Measurements from ENCODE around the gene VCY1B.
"Not testable (repeated sequence)": the region's sequence is repeated elsewhere in the genome, so short reads cannot be mapped to it uniquely, and the experiment has no call there.

VCY1B gene

DNA sequence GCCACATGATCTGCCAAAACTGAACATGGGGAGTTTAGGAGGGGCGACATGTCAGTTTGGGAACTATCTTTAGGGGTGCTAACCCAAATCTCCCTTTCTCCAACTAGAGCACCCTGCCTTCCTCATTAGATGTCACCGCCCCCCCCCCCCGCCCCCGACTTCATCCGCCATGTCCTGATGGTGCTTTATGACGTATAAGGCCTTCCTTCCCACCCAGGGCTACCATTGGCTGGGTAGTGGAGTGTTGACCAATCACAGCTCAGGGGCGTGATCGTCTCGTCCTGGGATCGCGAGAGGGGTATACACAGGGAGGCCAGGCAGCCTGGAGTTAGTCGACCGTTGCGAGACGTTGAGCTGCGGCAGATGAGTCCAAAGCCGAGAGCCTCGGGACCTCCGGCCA lies at the start of gene VCY1B:
VCY1B (plus strand) TSS at position 301 of the 400 bp plus-strand sequence; CDS start at position 364, 63 bp downstream.
- DNase-seq: not testable (repeated sequence)

DNA sequence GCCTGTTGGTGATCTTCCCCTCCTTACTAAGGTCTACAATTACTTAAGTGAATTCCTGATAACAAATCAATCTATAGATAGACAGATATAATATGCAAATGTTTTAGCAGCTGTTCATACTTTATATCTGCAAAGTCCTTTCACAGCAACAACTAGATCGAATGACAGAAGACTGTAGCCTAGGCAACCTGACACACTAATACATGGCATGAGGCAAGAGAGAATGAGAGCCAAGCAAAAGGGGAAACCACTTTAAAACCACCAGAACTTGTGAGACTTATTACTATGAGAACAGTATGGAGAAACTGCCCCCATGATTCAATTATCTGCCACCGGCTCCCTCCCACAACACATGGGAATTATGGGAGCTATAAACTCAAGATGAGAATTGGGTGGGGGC lies 44.1 kb upstream of the VCY1B start:
- not testable (repeated sequence) for DNase-seq

GRCh38 chrY:14030395-14030794 lies 25.6 kb upstream of the VCY1B start:
- DNase-seq: not testable (repeated sequence)

DNA sequence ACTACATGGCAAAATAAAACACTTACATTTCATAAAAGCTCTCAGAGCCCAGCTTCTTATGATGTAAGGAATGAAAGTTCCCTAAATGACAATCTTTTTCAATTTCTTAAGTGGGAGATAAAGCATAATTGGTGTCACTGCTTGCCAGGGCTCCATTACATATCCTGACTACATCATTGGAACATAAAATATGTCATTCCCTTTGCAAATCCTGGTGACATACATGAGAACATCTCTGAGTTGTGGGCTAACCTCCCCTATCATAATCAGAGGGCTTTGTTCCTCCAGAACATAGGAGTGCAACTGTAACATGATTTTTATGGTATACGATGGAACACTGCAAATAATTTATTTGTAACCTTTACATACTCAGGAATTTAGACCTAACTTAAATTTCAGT lies 29.9 kb downstream of the VCY1B start:
- no peak for DNase-seq
